DND-41 (cell line): Measurements from ENCODE around the gene XRN2.

Experiments
- ATAC-seq: fragments of 200-7000 bp; cut with Tn5 transposase; 3 replicates; pipeline ENCODE4 v1.9.1; 2021; ENCODE audit warnings: low read depth; ENCODE audit not compliant: insufficient read depth
- DNase-seq: peaks from one replicate; pipeline ENCODE4 v3.0.0-alpha.2; 2020
- H2AFZ ChIP-seq: 2 replicates; pipeline ENCODE4 v1.6.0; 2012; ENCODE audit warnings: low read depth, low read length
- H3K27ac ChIP-seq: 2 replicates; pipeline ENCODE4 v1.5.1; 2012; ENCODE audit warnings: low read length, inconsistent platforms
- H3K27me3 ChIP-seq: fragments of 200-600 bp; sonication (generic); 2 replicates; pipeline ENCODE4 v1.6.0; 2012; ENCODE audit warnings: low read length, mild to moderate bottlenecking, inconsistent platforms; ENCODE audit not compliant: insufficient read depth, poor library complexity
- H3K36me3 ChIP-seq: 2 replicates; pipeline ENCODE4 v1.5.1; 2012; ENCODE audit warnings: low read length, inconsistent platforms; ENCODE audit not compliant: insufficient read depth
- H3K4me1 ChIP-seq: 2 replicates; pipeline ENCODE4 v1.5.1; 2012; ENCODE audit warnings: mild to moderate bottlenecking, low read length; ENCODE audit not compliant: insufficient read depth
- H3K4me2 ChIP-seq: 2 replicates; pipeline ENCODE4 v1.6.0; 2012; ENCODE audit warnings: mild to moderate bottlenecking, moderate library complexity, low read length, inconsistent platforms; ENCODE audit not compliant: insufficient read depth
- H3K4me3 ChIP-seq, 2 experiments: fragments of 200-600 bp in 1 of 2; shearing (Covaris generic) in 1 of 2; 2 replicates each; pipeline ENCODE4 v1.5.1; 2012 to 2016; ENCODE audit warnings: inconsistent platforms in 2 of 2, low read length in 2 of 2, mild to moderate bottlenecking in 2 of 2, low read depth in 1 of 2, moderate library complexity in 1 of 2
- H3K79me2 ChIP-seq: 2 replicates; pipeline ENCODE4 v1.6.0; 2012; ENCODE audit warnings: low read length, inconsistent platforms; ENCODE audit not compliant: insufficient read depth
- H3K9ac ChIP-seq: 2 replicates; pipeline ENCODE4 v1.6.0; 2012; ENCODE audit warnings: low read depth, mild to moderate bottlenecking, inconsistent platforms, low read length, moderate library complexity
- H3K9me3 ChIP-seq: 2 replicates; pipeline ENCODE4 v1.5.1; 2012; ENCODE audit warnings: low read length, moderate library complexity, mild to moderate bottlenecking, inconsistent platforms; ENCODE audit not compliant: insufficient read depth, severe bottlenecking
- H4K20me1 ChIP-seq: 2 replicates; pipeline ENCODE4 v1.6.0; 2012; ENCODE audit warnings: low read length; ENCODE audit not compliant: insufficient read depth
- CTCF ChIP-seq: IDR thresholded peaks from 2 replicates; pipeline ENCODE4 v1.5.1; 2012; ENCODE audit warnings: borderline replicate concordance, low read length, moderate library complexity, mild to moderate bottlenecking; ENCODE audit not compliant: poor library complexity, severe bottlenecking; ENCODE audit errors: extremely low read depth
- EZH2 ChIP-seq: IDR thresholded peaks from 3 replicates; pipeline ENCODE4 v1.6.1; 2012; ENCODE audit warnings: borderline replicate concordance, low read depth, mild to moderate bottlenecking, moderate library complexity, low read length, inconsistent platforms; ENCODE audit not compliant: severe bottlenecking

The XRN2 gene

DNA sequence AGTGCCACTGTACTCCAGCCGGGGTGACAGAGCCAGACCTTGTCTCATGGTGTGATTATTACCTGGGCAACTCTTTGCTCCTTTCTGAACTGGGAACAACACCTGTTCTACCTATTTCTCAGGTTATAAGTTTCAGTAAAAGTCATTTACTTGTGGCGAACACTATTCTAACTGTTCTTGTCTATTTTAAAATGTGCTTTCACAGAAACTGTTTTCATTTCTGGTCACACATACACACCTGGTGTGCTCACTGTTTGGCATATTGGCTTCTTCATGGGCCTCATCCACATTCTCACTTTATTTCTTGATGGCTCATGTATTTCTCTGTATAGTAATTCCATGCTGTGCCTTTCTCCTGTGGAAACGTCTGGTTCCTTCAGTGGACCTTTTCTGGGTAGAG lies 30.5 kb upstream of the XRN2 start:
- TF ChIP-seq CTCF, result no peak
- no peak for TF ChIP-seq EZH2
- Histone ChIP-seq H2AFZ (no peak overlapping the region), H3K36me3 (no peaks in the 10 kb centered on the region), H3K79me2 (no peaks in the 10 kb centered on the region), H3K4me2 (no peak overlapping the region), H3K9ac (no peak overlapping the region), H3K4me1 (no peaks in the 10 kb centered on the region), H4K20me1 (no peaks in the 10 kb centered on the region), H3K4me3 (no peak overlapping the region), H3K9me3 (no peaks in the 10 kb centered on the region), H3K27ac (no peak overlapping the region), H3K27me3 (no peaks in the 10 kb centered on the region)
- ATAC-seq, result no peak
- no peak for DNase-seq

GRCh38 chr20:21273755-21274386 lies 29.3 kb upstream of the XRN2 start:
- Histone ChIP-seq H4K20me1 (no peaks in the 10 kb centered on the region), H3K4me2 (no peak overlapping the region), H3K36me3 (no peaks in the 10 kb centered on the region), H3K4me3 (no peak overlapping the region), H3K9ac (no peak overlapping the region), H3K4me1 (no peaks in the 10 kb centered on the region), H3K27me3 (no peaks in the 10 kb centered on the region), H2AFZ (no peak overlapping the region), H3K79me2 (no peaks in the 10 kb centered on the region), H3K27ac (no peak overlapping the region), H3K9me3 (no peaks in the 10 kb centered on the region)
- ATAC-seq, result no peak
- no peak for DNase-seq
- no peak for TF ChIP-seq EZH2
- no peak for TF ChIP-seq CTCF

GRCh38 chr20:21278829-21279228 lies 24.3 kb upstream of the XRN2 start:
- H3K36me3 ChIP-seq, result no peaks in the 10 kb centered on the region
- no peaks in the 10 kb centered on the region for H3K4me1 ChIP-seq
- no peaks in the 10 kb centered on the region for H3K79me2 ChIP-seq
- no peaks in the 10 kb centered on the region for H3K27me3 ChIP-seq
- TF ChIP-seq EZH2, result no peak
- no peak for TF ChIP-seq CTCF
- no peaks in the 10 kb centered on the region for H4K20me1 ChIP-seq
- H3K4me3 ChIP-seq, result no peak overlapping the region
- ATAC-seq (no peak), DNase-seq (no peak)
- no peak overlapping the region for H3K4me2 ChIP-seq
- H2AFZ ChIP-seq, result no peak overlapping the region
- H3K9me3 ChIP-seq, result no peaks in the 10 kb centered on the region
- no peak overlapping the region for H3K9ac ChIP-seq
- no peak overlapping the region for H3K27ac ChIP-seq
